GM23248 (cell line): ENCODE data around the gene KSR2. TPM values are rescaled to one million over a fixed set of nuclear protein-coding genes. Genes with fewer than 3 reads are reported as not detected.

Source experiments
- DNase-seq: peaks from one replicate; pipeline ENCODE4 v3.0.0-alpha.2; 2015
- H2AFZ ChIP-seq: fragments of 200-600 bp; sonication (generic); 2 replicates; pipeline ENCODE4 v1.6.1; 2016; ENCODE audit warnings: antibody characterized with exemption
- H3F3A ChIP-seq: fragments of 200-600 bp; sonication (generic); 2 replicates; pipeline ENCODE4 v1.6.1; 2016; ENCODE audit warnings: mild to moderate bottlenecking, antibody characterized with exemption, mixed run types; ENCODE audit not compliant: insufficient read depth
- H3K27ac ChIP-seq: fragments of 200-600 bp; sonication (generic); 2 replicates; pipeline ENCODE4 v1.5.1; 2016; ENCODE audit warnings: mild to moderate bottlenecking
- H3K27me3 ChIP-seq: fragments of 200-600 bp; sonication (generic); replicated peaks from 2 replicates; pipeline ENCODE4 v1.6.1; 2016; ENCODE audit warnings: mild to moderate bottlenecking; ENCODE audit not compliant: insufficient read depth
- H3K36me3 ChIP-seq: fragments of 200-600 bp; sonication (generic); 2 replicates; pipeline ENCODE4 v1.6.1; 2016; ENCODE audit warnings: low read depth, mild to moderate bottlenecking
- H3K4me1 ChIP-seq: fragments of 200-600 bp; sonication (generic); 2 replicates; pipeline ENCODE4 v1.6.1; 2016; ENCODE audit warnings: mild to moderate bottlenecking; ENCODE audit not compliant: insufficient read depth
- H3K4me2 ChIP-seq: fragments of 200-600 bp; sonication (generic); one replicate; pipeline ENCODE4 v1.6.1; 2016; ENCODE audit warnings: mild to moderate bottlenecking; ENCODE audit not compliant: unreplicated experiment
- H3K4me3 ChIP-seq: fragments of 200-600 bp; sonication (generic); 2 replicates; pipeline ENCODE4 v1.5.1; 2016; ENCODE audit warnings: mild to moderate bottlenecking
- H3K79me2 ChIP-seq: fragments of 200-600 bp; sonication (generic); 2 replicates; pipeline ENCODE4 v1.6.1; 2016; ENCODE audit warnings: mild to moderate bottlenecking; ENCODE audit not compliant: insufficient read depth
- H3K9ac ChIP-seq: fragments of 200-600 bp; sonication (generic); 2 replicates; pipeline ENCODE4 v1.6.1; 2016; ENCODE audit warnings: mild to moderate bottlenecking
- H3K9me2 ChIP-seq: fragments of 200-600 bp; sonication (generic); 2 replicates; pipeline ENCODE4 v1.6.1; 2016; ENCODE audit warnings: mixed run types, mild to moderate bottlenecking, moderate library complexity; ENCODE audit not compliant: insufficient read depth
- H3K9me3 ChIP-seq: fragments of 200-600 bp; sonication (generic); one replicate; pipeline ENCODE4 v1.6.1; 2017; ENCODE audit warnings: low read depth
- H4K20me1 ChIP-seq: fragments of 200-600 bp; sonication (generic); 2 replicates; pipeline ENCODE4 v1.6.0; 2016; ENCODE audit not compliant: insufficient read depth
- EZH2 ChIP-seq: fragments of 200-600 bp; sonication (generic); IDR thresholded peaks from 2 replicates; pipeline ENCODE4 v1.6.1; 2018; ENCODE audit warnings: antibody characterized with exemption, mild to moderate bottlenecking; ENCODE audit not compliant: insufficient read depth, poor library complexity, severe bottlenecking
- EZH2phosphoT487 ChIP-seq: fragments of 200-600 bp; sonication (generic); IDR thresholded peaks from 2 replicates; pipeline ENCODE4 v1.6.1; 2018; ENCODE audit warnings: antibody characterized with exemption, moderate library complexity, mild to moderate bottlenecking, low read depth; ENCODE audit not compliant: insufficient read depth
- WGBS, 2 experiments: methylation state at CpG; one replicate each; pipeline ENCODE4 v1.1.6; 2015 to 2017; ENCODE audit warnings: low lambda C conversion rate in 2 of 2, low coverage in 1 of 2; ENCODE audit errors: missing lambda C conversion rate in 2 of 2; 5-methylcytosine and 5-hydroxymethylcytosine counted together
- in situ Hi-C: fragments of 300-500 bp; cut with MboI; formaldehyde crosslinking; loops from 2 replicates; pipeline ENCODE4 v1.15.0; 2020
- polyA plus RNA-seq: library from polyadenylated mRNA; unstranded; fragments of >200 nt; fragmentation: Nextera tagmentation; extraction: Ambion mirVana; gene quantifications from 2 replicates; pipeline ENCODE4 v1.2.1, GENCODE V29; 2016
- total RNA-seq: library from RNA; depleted of rRNA; stranded (reverse); fragments of >200 nt; shearing (Covaris generic); gene quantifications from 2 replicates; pipeline ENCODE4 v1.2.3, GENCODE V29; 2014

The KSR2 gene
- total and polyA plus RNA-seq, 2 experiments from 2014 or later = not detected

DNA sequence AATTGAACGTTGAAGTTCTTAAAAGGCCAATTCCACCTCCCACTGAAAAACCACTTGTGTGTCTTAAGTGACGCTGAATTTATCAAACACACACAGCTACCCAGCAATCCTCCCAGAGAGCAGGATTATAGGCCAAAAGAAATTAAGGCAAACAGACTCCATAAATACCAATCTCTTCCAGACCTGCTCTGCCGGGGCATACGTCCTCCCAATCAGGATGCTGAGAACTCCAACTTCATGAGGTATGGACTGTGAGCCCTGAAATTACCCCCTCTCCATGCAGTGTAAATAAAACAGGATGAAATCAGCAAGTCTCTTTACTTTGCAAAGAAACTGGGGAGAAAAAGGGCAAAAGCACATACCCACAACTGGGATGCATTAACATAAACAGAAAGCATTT lies 265.2 kb downstream of the KSR2 start:
- no peak overlapping the region for H3K9ac ChIP-seq
- no peak overlapping the region for H3K4me3 ChIP-seq
- no peaks in the 10 kb centered on the region for H3K9me2 ChIP-seq
- H3K4me1 ChIP-seq = no peaks in the 10 kb centered on the region
- TF ChIP-seq EZH2 (no peak), EZH2phosphoT487 (no peak)
- H3F3A ChIP-seq = no peaks in the 10 kb centered on the region
- in situ Hi-C loops = no loop called here
- H3K27ac ChIP-seq = no peak overlapping the region
- no peak overlapping the region for H3K4me2 ChIP-seq
- no peak overlapping the region for H2AFZ ChIP-seq
- H3K9me3 ChIP-seq = no peaks in the 10 kb centered on the region
- H3K79me2 ChIP-seq = no peaks in the 10 kb centered on the region
- 59 to 66% methylated on average over 4 of the region's 4 CpGs for WGBS, 2 experiments
- H3K36me3 ChIP-seq = no peaks in the 10 kb centered on the region
- H4K20me1 ChIP-seq = no peaks in the 10 kb centered on the region
- no peak for DNase-seq
- H3K27me3 ChIP-seq = no peaks in the 10 kb centered on the region

GRCh38 chr12:117702741-117703140 lies 266.0 kb downstream of the KSR2 start:
- H3K9me2 ChIP-seq = no peaks in the 10 kb centered on the region
- DNase-seq = no peak
- WGBS, 2 experiments = 53 to 55% methylated on average over 4 of the region's 4 CpGs
- no peak overlapping the region for H2AFZ ChIP-seq
- no peaks in the 10 kb centered on the region for H3K4me1 ChIP-seq
- H3K9ac ChIP-seq = no peak overlapping the region
- no peaks in the 10 kb centered on the region for H3K9me3 ChIP-seq
- no peak overlapping the region for H3K4me3 ChIP-seq
- TF ChIP-seq EZH2 (no peak), EZH2phosphoT487 (no peak)
- no peaks in the 10 kb centered on the region for H3K36me3 ChIP-seq
- no peaks in the 10 kb centered on the region for H3K79me2 ChIP-seq
- H3K27me3 ChIP-seq = no peaks in the 10 kb centered on the region
- H4K20me1 ChIP-seq = no peaks in the 10 kb centered on the region
- H3K27ac ChIP-seq = no peak overlapping the region
- H3K4me2 ChIP-seq = no peak overlapping the region
- in situ Hi-C loops = no loop called here
- no peaks in the 10 kb centered on the region for H3F3A ChIP-seq

- no peaks in the 10 kb centered on the region for H3K36me3 ChIP-seq
- no peaks in the 10 kb centered on the region for H3K4me1 ChIP-seq
- in situ Hi-C loops = no loop called here
- no peaks in the 10 kb centered on the region for H3F3A ChIP-seq
- no peaks in the 10 kb centered on the region for H3K9me3 ChIP-seq
- no peak overlapping the region for H3K9ac ChIP-seq
- no peaks in the 10 kb centered on the region for H3K79me2 ChIP-seq
- no peaks in the 10 kb centered on the region for H3K27me3 ChIP-seq
- no peaks in the 10 kb centered on the region for H3K9me2 ChIP-seq
- no peaks in the 10 kb centered on the region for H4K20me1 ChIP-seq
- DNase-seq = no peak
- no peak overlapping the region for H3K4me2 ChIP-seq
- no peak overlapping the region for H3K27ac ChIP-seq
- TF ChIP-seq EZH2phosphoT487 = no peak
- no peak for TF ChIP-seq EZH2
- 64 to 65% methylated on average over 5 of the region's 5 CpGs for WGBS, 2 experiments
- no peak overlapping the region for H3K4me3 ChIP-seq
- no peak overlapping the region for H2AFZ ChIP-seq
Observed at GRCh38 chr12:117699575-117699974, 269.2 kb downstream of the KSR2 start.

DNA sequence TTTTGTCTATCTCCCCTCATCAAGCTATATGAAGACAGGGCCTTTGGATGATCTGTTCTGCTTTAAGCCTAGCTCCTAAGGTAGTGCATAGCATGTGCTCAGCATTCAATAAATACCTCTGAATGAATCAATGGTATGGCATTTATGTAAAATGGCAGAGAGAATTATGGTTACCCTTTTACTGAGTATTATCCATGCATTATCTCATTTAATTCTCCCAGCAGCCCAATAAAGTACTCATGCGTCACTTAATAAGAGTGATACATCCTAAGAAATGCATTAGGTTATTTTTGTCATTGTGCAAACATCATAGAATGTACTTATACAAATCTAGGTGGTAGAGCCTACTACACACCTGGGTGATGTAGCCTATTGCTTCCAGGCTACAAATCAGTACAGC lies 269.7 kb downstream of the KSR2 start:
- in situ Hi-C loops = no loop called here
- no peaks in the 10 kb centered on the region for H3K27me3 ChIP-seq
- WGBS, 2 experiments = 76 to 89% methylated on average over 1 of the region's 1 CpG

GRCh38 chr12:117695956-117696355 lies 272.8 kb downstream of the KSR2 start:
- Histone ChIP-seq H3F3A (no peaks in the 10 kb centered on the region), H3K9me3 (no peaks in the 10 kb centered on the region), H3K36me3 (no peaks in the 10 kb centered on the region), H3K79me2 (no peaks in the 10 kb centered on the region), H4K20me1 (no peaks in the 10 kb centered on the region), H3K27me3 (no peaks in the 10 kb centered on the region), H3K4me2 (no peak overlapping the region), H3K27ac (no peak overlapping the region), H3K9ac (no peak overlapping the region), H3K4me3 (no peak overlapping the region), H3K9me2 (no peaks in the 10 kb centered on the region), H3K4me1 (no peaks in the 10 kb centered on the region), H2AFZ (no peak overlapping the region)
- WGBS, 2 experiments = 76 to 81% methylated on average over 6 of the region's 6 CpGs
- TF ChIP-seq EZH2 (no peak), EZH2phosphoT487 (no peak)
- in situ Hi-C loops = no loop called here
- no peak for DNase-seq

More for the DNA sequence above, 269.7 kb downstream of the KSR2 start:
- no peaks in the 10 kb centered on the region for H4K20me1 ChIP-seq
- H3K36me3 ChIP-seq = no peaks in the 10 kb centered on the region
- no peak overlapping the region for H3K4me2 ChIP-seq
- H3K79me2 ChIP-seq = no peaks in the 10 kb centered on the region
- no peak overlapping the region for H3K4me3 ChIP-seq
- H3K9me3 ChIP-seq = no peaks in the 10 kb centered on the region
- H3K4me1 ChIP-seq = no peaks in the 10 kb centered on the region
- no peaks in the 10 kb centered on the region for H3F3A ChIP-seq
- TF ChIP-seq EZH2 (no peak), EZH2phosphoT487 (no peak)
- no peak overlapping the region for H2AFZ ChIP-seq
- H3K9me2 ChIP-seq = no peaks in the 10 kb centered on the region
- H3K27ac ChIP-seq = no peak overlapping the region
- no peak for DNase-seq
- H3K9ac ChIP-seq = no peak overlapping the region
